Spleen (tissue), 11 donors: ENCODE measurements around the gene HOXB2. TPM values are rescaled to one million over a fixed set of nuclear protein-coding genes. Genes with fewer than 3 reads are reported as not detected.

Source experiments
- DNase-seq: peaks from one replicate; pipeline ENCODE4 v3.0.0-alpha.2; 2020
- H3K27ac ChIP-seq, 8 donors: fragments of 200-600 bp; sonication (generic) in 7 of 8; 1 replicate in 4 of 8; 2 replicates in 4 of 8; pipeline versions ENCODE4 v1.5.0 to v1.8.0; 2016 to 2021; ENCODE audit warnings: inconsistent platforms in 4 of 8, mild to moderate bottlenecking in 4 of 8, moderate library complexity in 1 of 8
- H3K27me3 ChIP-seq, 7 donors: fragments of 200-600 bp; sonication (generic) in 6 of 7; replicated peaks in 1 of 7; 1 replicate in 4 of 7; 2 replicates in 3 of 7; pipeline versions ENCODE4 v1.5.0 to v1.8.0; 2016 to 2021; ENCODE audit warnings: inconsistent platforms in 3 of 7, mild to moderate bottlenecking in 1 of 7
- H3K36me3 ChIP-seq, 6 donors: fragments of 200-600 bp; sonication (generic) in 5 of 6; 1 replicate in 4 of 6; 2 replicates in 2 of 6; pipeline versions ENCODE4 v1.5.0 to v1.8.0; 2016 to 2021; ENCODE audit warnings: inconsistent platforms in 2 of 6
- H3K4me1 ChIP-seq, 6 donors: fragments of 200-600 bp; sonication (generic) in 5 of 6; 1 replicate in 3 of 6; 2 replicates in 3 of 6; pipeline versions ENCODE4 v1.5.0 to v1.8.0; 2016 to 2021; ENCODE audit warnings: inconsistent platforms in 3 of 6
- H3K4me3 ChIP-seq, 8 donors: fragments of 200-600 bp; sonication (generic) in 7 of 8; 1 replicate in 4 of 8; 2 replicates in 4 of 8; pipeline versions ENCODE4 v1.5.0 to v1.8.0; 2016 to 2021; ENCODE audit warnings: inconsistent platforms in 4 of 8, mild to moderate bottlenecking in 4 of 8, moderate library complexity in 2 of 8
- H3K9me3 ChIP-seq, 8 donors: fragments of 200-600 bp; sonication (generic) in 7 of 8; 1 replicate in 4 of 8; 2 replicates in 4 of 8; pipeline versions ENCODE4 v1.5.0 to v1.8.0; 2016 to 2021; ENCODE audit warnings: inconsistent platforms in 4 of 8
- CTCF ChIP-seq, 11 experiments: fragments of 200-600 bp in 7 of 11; fragments of 450-650 bp in 4 of 11; sonication (generic) in 4 of 11; IDR thresholded peaks in 8 of 11; conservative IDR thresholded peaks in 3 of 11; 1 replicate in 7 of 11; 2 replicates in 4 of 11; pipeline versions ENCODE4 v1.4.0 to v1.8.0; 2016 to 2021; ENCODE audit warnings: antibody characterized with exemption in 11 of 11, inconsistent platforms in 4 of 11, mild to moderate bottlenecking in 1 of 11
- POLR2A ChIP-seq, 3 donors: fragments of 450-650 bp; IDR thresholded peaks; one replicate each; pipeline ENCODE4 v1.5.1; 2017; ENCODE audit warnings: antibody characterized with exemption in 3 of 3, mild to moderate bottlenecking in 1 of 3
- POLR2AphosphoS5 ChIP-seq, 3 donors: sonication (generic); formaldehyde crosslinking; IDR thresholded peaks; one replicate each; pipeline ENCODE4 v1.5.1; 2017; ENCODE audit warnings: antibody characterized with exemption in 3 of 3
- WGBS, 5 donors: extraction: QIAGEN DNeasy Blood & Tissue Kit in 3 of 5; methylation state at CpG; one replicate each; pipeline versions ENCODE4 v1.1.5 to v1.1.7; 2013 to 2018; 5-methylcytosine and 5-hydroxymethylcytosine counted together
- intact Hi-C: fragments of 100-400 bp; cut with DNase I; formaldehyde crosslinking; loops from one replicate; pipeline ENCODE4 v1.15.0; 2023; ENCODE audit warnings: low total_unique reads
- polyA plus RNA-seq, 3 donors: library from polyadenylated mRNA; stranded (reverse); fragments of 200-250 nt; gene quantifications; one replicate each; pipeline ENCODE4 v1.2.1, GENCODE V29; 2013
- total RNA-seq, 7 donors: library from RNA; depleted of rRNA in 3 of 7; stranded (reverse); fragments of >200 nt in 3 of 7; fragmentation: NEBNext Ultra II Directional in 4 of 7; extraction: Animal tissue kit (Norgen Biotek cat#: 25700) in 4 of 7; gene quantifications; one replicate each; pipeline versions ENCODE4 v1.1.0 to v1.2.1, GENCODE V29; 2016 to 2021
- donor health status: healthy with polysubstance abuse.
- donor health status: DM: no; HTN: no; CAD: no; lungs with moderate emphysema.
- donor health status: DM: no; HTN: no; CAD: no.
- donor health status: Bipolar disorder and iron deficiency.
- donor health status: healthy.
- donor health status: DM: no; HTN: no; CAD: no.
- donor health status: DM: yes; HTN: yes; CAD: no.

Gene HOXB2
- total and polyA plus RNA-seq, 10 donors, result 5.9 to 21.9 (median 8.8) TPM

GRCh38 chr17:48556229-48556575 is 11.3 kb upstream of the HOXB2 start:
- H3K4me1 ChIP-seq, result peaks cover 0 to 54% (median 11%) of the 10 kb centered on the region in 6 donors
- no peak for DNase-seq
- peaks cover 0 to 52% (median 6%) of the 10 kb centered on the region in 7 donors for H3K27me3 ChIP-seq
- H3K27ac ChIP-seq, result peak overlapping the region in 6 of 8 donors; percentile 4 to 94 (median 68)
- TF ChIP-seq POLR2AphosphoS5 (IDR thresholded peaks at IDR 0.05) (no peak), CTCF (IDR thresholded peaks at IDR 0.05 in 8 of 11, conservative IDR thresholded peaks at IDR 0.05 in 3 of 11) (no peak), POLR2A (IDR thresholded peaks at IDR 0.05) (no peak)
- no peaks in the 10 kb centered on the region for H3K9me3 ChIP-seq
- peak overlapping the region in 1 of 8 donors; percentile 54 for H3K4me3 ChIP-seq
- 72 to 82% (median 74%) methylated on average over 5 of the region's 5 CpGs for WGBS, 5 donors
- peaks cover 0 to 6% (median 0%) of the 10 kb centered on the region in 6 donors for H3K36me3 ChIP-seq
- intact Hi-C loops, result no loop called here

GRCh38 chr17:48555258-48556228 is 10.6 kb upstream of the HOXB2 start:
- no peak for DNase-seq
- H3K36me3 ChIP-seq, result peaks cover 0 to 9% (median 0%) of the 10 kb centered on the region in 6 donors

GRCh38 chr17:48554412-48555257 is 9.7 kb upstream of the HOXB2 start:
- DNase-seq, result no peak
- Histone ChIP-seq H3K36me3 (peaks cover 0 to 17% (median 0%) of the 10 kb centered on the region in 6 donors), H3K4me1 (peaks cover 0 to 44% (median 11%) of the 10 kb centered on the region in 6 donors), H3K27ac (peak overlapping the region in 7 of 8 donors; percentile 54 to 94 (median 61)), H3K4me3 (peak overlapping the region in 3 of 8 donors; percentile 1 to 54 (median 20)), H3K9me3 (no peaks in the 10 kb centered on the region), H3K27me3 (peaks cover 0 to 52% (median 6%) of the 10 kb centered on the region in 7 donors)
- 71 to 86% (median 79%) methylated on average over 42 to 44 of the region's 44 CpGs for WGBS, 5 donors
- TF ChIP-seq POLR2AphosphoS5 (IDR thresholded peaks at IDR 0.05) (no peak), CTCF (IDR thresholded peaks at IDR 0.05 in 8 of 11, conservative IDR thresholded peaks at IDR 0.05 in 3 of 11) (no peak), POLR2A (IDR thresholded peaks at IDR 0.05) (no peak)
- intact Hi-C loops, result no loop called here

More at GRCh38 chr17:48555258-48556228, 10.6 kb upstream of the HOXB2 start:
- Histone ChIP-seq H3K4me1 (peaks cover 0 to 51% (median 11%) of the 10 kb centered on the region in 6 donors), H3K4me3 (peak overlapping the region in 6 of 8 donors; percentile 10 to 54 (median 19)), H3K9me3 (no peaks in the 10 kb centered on the region), H3K27ac (peak overlapping the region in 7 of 8 donors; percentile 54 to 94 (median 67)), H3K27me3 (peaks cover 0 to 52% (median 6%) of the 10 kb centered on the region in 7 donors)
- intact Hi-C loops, result no loop called here
- 11 to 27% (median 18%) methylated on average over 25 to 36 of the region's 36 CpGs for WGBS, 5 donors
- TF ChIP-seq CTCF (IDR thresholded peaks at IDR 0.05 in 8 of 11, conservative IDR thresholded peaks at IDR 0.05 in 3 of 11) (no peak), POLR2AphosphoS5 (IDR thresholded peaks at IDR 0.05) (no peak), POLR2A (IDR thresholded peaks at IDR 0.05) (no peak)
